Retinal pigment epithelial cell (primary cell): ENCODE measurements around the gene PRR5.

Source experiments
- DNase-seq: peaks from one replicate; pipeline ENCODE4 v3.0.0-alpha.2; 2010; ENCODE audit warnings: low read depth
- H3K4me3 ChIP-seq: 2 replicates; pipeline ENCODE4 v1.5.1; 2011; ENCODE audit warnings: mild to moderate bottlenecking, low read length, control low read depth, moderate library complexity
- TF ChIP-seq, protein P1 (sequence below): conservative IDR thresholded peaks from 2 replicates; pipeline ENCODE4 v1.5.1; 2011; ENCODE audit warnings: low read depth, low read length, control low read depth, inconsistent platforms

The PRR5 gene

DNA sequence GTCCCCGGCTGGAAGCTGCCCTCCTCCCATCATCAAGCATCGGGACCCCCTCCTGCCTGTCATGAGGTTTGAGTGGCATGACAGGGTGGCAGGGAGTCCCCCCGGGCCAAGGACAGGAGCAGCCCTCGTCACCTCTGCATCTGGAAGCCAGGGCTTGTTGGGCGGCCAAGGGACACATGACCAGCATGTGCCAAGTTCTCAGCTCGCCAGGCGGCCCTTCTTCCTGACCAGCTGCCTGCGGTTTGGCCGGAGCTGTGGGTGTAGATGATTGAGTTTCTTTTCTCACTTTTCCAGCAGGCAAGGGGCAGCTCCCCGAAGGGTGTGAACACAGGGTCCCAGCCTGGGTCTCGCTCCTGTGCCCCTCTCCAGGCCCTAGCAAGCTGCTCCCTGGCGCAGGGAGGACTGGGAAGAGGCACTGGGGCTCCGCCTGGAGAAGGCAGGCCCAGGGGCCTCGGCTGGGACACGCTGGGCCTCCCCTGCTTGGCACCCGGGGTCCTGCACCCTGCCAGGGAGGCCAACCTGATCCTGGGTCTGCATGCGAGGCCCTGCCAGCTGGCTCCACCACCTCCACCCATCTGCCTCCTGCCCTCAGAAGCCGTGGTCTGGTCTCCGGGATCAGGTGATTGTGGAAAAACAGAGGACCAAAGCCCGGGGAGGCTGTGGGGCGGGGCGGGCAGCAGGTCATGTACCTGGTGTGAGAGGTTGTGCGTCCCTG lies 63.7 kb downstream of the PRR5 start:
- TF ChIP-seq, protein P1, sequence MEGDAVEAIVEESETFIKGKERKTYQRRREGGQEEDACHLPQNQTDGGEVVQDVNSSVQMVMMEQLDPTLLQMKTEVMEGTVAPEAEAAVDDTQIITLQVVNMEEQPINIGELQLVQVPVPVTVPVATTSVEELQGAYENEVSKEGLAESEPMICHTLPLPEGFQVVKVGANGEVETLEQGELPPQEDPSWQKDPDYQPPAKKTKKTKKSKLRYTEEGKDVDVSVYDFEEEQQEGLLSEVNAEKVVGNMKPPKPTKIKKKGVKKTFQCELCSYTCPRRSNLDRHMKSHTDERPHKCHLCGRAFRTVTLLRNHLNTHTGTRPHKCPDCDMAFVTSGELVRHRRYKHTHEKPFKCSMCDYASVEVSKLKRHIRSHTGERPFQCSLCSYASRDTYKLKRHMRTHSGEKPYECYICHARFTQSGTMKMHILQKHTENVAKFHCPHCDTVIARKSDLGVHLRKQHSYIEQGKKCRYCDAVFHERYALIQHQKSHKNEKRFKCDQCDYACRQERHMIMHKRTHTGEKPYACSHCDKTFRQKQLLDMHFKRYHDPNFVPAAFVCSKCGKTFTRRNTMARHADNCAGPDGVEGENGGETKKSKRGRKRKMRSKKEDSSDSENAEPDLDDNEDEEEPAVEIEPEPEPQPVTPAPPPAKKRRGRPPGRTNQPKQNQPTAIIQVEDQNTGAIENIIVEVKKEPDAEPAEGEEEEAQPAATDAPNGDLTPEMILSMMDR = no peak
- no peak for DNase-seq
- no peak overlapping the region for H3K4me3 ChIP-seq

DNA sequence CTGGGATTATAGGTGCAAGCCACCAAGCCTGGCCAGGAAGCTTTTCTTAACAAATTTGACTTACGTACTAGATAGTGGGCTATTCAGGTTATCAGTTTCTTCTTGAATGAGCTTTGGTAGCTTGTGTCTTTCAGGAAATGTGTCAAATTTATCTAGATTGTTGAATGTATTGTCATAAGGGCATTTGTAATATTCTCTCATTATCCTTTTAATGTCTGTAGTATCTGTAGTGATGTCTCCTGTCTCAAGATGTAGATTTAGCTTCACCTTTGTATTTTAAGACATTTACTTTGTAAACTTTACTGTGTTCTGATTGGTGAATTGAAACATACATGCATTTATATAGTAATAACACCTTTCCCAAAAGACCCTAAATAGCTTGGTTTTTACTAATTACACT lies 71.1 kb downstream of the PRR5 start:
- H3K4me3 ChIP-seq = no peak overlapping the region
- no peak for DNase-seq
- TF ChIP-seq, protein P1 = no peak

DNA sequence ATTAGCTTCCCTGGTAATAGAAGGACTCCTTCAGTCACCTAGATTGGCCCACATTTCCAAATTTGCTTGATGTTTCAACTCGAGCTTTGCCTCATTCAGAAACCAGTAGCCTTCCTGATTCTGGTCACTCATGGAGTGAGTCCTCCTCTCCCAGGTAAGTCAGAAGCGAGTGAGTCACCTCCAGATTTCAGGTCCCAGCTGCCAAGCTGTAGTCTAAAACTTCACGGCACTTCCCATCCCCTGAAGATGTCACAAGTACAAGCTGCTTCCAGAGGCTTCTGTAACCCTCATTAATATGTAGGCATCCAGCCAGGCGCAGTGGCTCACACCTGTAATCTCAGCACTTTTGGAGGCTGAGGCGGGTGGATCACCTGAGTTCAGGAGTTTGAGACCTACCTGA lies 73.9 kb downstream of the PRR5 start:
- DNase-seq = no peak
- H3K4me3 ChIP-seq = no peak overlapping the region
- TF ChIP-seq, protein P1 = no peak

DNA sequence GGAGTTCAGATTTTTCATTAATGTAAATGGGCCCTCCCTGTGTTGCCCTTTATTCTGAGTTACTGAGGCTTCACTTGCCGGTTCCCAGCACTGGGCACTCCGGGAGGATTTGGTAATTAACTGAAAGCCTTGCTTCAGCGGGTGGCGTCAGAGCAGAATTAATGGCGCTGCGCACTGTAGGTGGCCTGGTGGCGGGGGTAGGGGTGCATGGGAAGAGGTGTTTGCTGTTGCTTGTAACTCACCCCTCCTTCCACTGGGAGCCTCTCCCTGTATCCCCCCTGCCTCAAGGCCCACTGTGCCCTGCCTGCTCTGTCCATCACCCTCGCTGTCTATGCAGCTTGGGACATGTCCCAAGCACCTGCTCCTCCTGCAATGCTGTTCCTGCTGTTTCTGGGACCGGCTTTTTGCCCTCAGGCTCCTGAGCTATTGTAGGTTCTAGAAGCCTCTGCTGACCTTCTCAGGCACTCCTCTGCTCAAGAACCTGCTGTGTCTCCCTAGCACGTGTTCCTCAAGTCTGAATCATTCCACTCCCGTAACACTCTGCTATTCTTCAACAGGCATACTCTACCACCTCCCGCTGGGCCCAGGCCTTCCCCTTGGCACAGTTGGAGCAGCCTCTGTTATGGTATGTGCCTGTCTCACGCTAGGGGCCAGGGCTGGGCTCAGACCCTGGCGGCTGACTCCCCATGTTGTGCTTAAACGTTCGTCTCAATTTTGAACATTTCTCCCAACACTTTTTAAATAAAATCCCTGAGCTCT lies 74.8 kb downstream of the PRR5 start:
- DNase-seq = no peak
- TF ChIP-seq, protein P1 = no peak
- no peak overlapping the region for H3K4me3 ChIP-seq

DNA sequence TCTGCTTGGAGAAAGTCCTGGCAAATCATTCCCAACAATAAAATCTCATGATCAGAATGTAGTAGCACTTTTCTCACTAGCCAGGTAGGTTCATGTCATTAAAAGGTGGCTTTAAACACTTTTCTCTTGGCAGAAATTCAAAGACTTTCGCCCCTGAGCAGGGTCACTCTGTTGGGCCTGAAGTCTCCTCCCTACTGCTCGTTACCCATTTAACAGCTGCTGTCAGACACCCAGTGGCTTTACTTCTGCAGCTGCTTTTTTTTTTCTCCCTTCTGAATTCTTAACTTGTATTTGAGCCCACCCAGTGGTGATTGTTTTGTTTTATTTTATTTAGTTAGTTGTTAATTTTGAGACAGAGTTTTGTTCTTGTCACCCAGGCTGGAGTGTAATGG lies 75.4 kb downstream of the PRR5 start:
- no peak overlapping the region for H3K4me3 ChIP-seq
- no peak for DNase-seq
- TF ChIP-seq, protein P1 = no peak

DNA sequence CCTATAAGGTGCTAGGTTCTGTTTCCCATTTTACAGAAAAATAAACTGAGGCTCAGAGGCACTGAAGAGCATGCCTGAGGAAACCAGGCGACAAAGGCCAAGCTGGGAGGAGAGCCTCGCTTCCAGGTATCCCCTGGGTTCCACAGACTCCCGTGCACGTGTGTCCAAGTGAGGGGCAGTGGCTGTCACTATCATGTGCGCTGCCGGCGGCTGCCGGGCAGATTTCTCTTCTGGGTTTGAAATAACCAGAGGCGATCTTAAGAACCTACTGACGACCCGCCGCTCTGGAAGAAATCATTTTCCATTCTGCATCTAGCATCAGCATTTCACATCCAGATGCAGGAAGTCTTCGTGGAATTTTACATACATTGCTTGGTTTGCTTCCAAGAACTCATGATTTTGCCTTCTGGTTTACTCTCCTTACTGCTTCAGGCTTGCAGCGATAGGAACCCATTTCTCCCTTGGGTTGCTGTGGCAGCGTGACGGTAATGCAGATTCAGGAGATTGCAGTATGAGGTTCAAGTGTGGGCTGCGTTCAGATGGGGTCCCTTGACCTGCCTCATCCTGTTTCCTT lies 79.0 kb downstream of the PRR5 start:
- DNase-seq = no peak
- TF ChIP-seq, protein P1 = no peak

More for the DNA sequence above, 79.0 kb downstream of the PRR5 start:
- H3K4me3 ChIP-seq = no peak overlapping the region
